Heart right ventricle (tissue), 16 donors: ENCODE measurements around the gene ADGRG3. TPM values are rescaled to one million over a fixed set of nuclear protein-coding genes. Genes with fewer than 3 reads are reported as not detected.

ENCODE experiments used
- ATAC-seq, 8 donors: fragments of 200-7000 bp; cut with Tn5 transposase; one replicate each; pipeline ENCODE4 v1.9.1; 2020; ENCODE audit warnings: mild to moderate bottlenecking in 8 of 8, moderate library complexity in 8 of 8, moderate number of reproducible peaks in 1 of 8
- DNase-seq, 2 donors: peaks; one replicate each; pipeline ENCODE4 v3.0.0-alpha.2; 2020
- H3K27ac ChIP-seq, 10 donors: fragments of 200-600 bp; sonication (generic) in 2 of 10; one replicate each; pipeline versions ENCODE4 v1.5.0 to v1.8.0; 2020 to 2022; ENCODE audit warnings: mild to moderate bottlenecking in 3 of 10
- H3K27me3 ChIP-seq, 7 donors: fragments of 200-600 bp; one replicate each; pipeline ENCODE4 v1.8.0; 2021 to 2022; ENCODE audit warnings: mild to moderate bottlenecking in 2 of 7
- H3K36me3 ChIP-seq, 9 donors: fragments of 200-600 bp; sonication (generic) in 1 of 9; one replicate each; pipeline versions ENCODE4 v1.5.0 to v1.8.0; 2020 to 2022; ENCODE audit warnings: mild to moderate bottlenecking in 2 of 9
- H3K4me1 ChIP-seq, 9 donors: fragments of 200-600 bp; sonication (generic) in 1 of 9; one replicate each; pipeline versions ENCODE4 v1.5.0 to v1.8.0; 2020 to 2022; ENCODE audit warnings: mild to moderate bottlenecking in 4 of 9
- H3K4me3 ChIP-seq, 10 donors: fragments of 200-600 bp; sonication (generic) in 2 of 10; one replicate each; pipeline versions ENCODE4 v1.5.0 to v1.8.0; 2020 to 2022; ENCODE audit warnings: mild to moderate bottlenecking in 7 of 10, moderate library complexity in 2 of 10
- H3K9me3 ChIP-seq, 11 donors: fragments of 200-600 bp in 10 of 11; sonication (generic) in 2 of 11; one replicate each; pipeline versions ENCODE4 v1.5.0 to v1.8.0; 2013 to 2022; ENCODE audit warnings: mild to moderate bottlenecking in 2 of 11, control low read depth in 1 of 11, moderate library complexity in 1 of 11
- WGBS, 2 donors: extraction: QIAGEN DNeasy Blood & Tissue Kit; methylation state at CpG; one replicate each; pipeline ENCODE4 v1.1.7; 2013; ENCODE audit warnings: inconsistent platforms in 1 of 2; 5-methylcytosine and 5-hydroxymethylcytosine counted together
- intact Hi-C, 10 donors: fragments of 100-400 bp; cut with DNase I; formaldehyde crosslinking; loops; one replicate each; pipeline versions ENCODE4 v1.11.1 to v1.14.2; 2022
- polyA plus RNA-seq, 2 donors: library from polyadenylated mRNA; stranded (reverse); fragments of 200-250 nt; gene quantifications; one replicate each; pipeline ENCODE4 v1.2.3, GENCODE V29; 2013
- total RNA-seq, 10 donors: library from RNA; stranded (reverse); fragmentation: NEBNext Ultra II Directional in 3 of 10; extraction: Animal tissue kit (Norgen Biotek cat#: 25700) in 3 of 10; gene quantifications; one replicate each; pipeline versions ENCODE4 v1.2.1 to v1.2.4, GENCODE V29; 2021 to 2023
- TF ChIP-seq, protein P1 (sequence below), 9 donors: fragments of 200-600 bp; sonication (generic) in 2 of 9; IDR thresholded peaks; one replicate each; pipeline versions ENCODE4 v1.5.0 to v1.8.0; 2021 to 2022; ENCODE audit warnings: antibody characterized with exemption in 9 of 9, mild to moderate bottlenecking in 5 of 9, moderate library complexity in 1 of 9
- donor health status: Arrhythmogenic right ventricular cardiomyopathy.
- donor health status: ischemic (EF 13 %, LVEDD 7.1; RV severe dilation, severe dysfunction).
- donor health status: healthy with polysubstance abuse.
- donor health status: DM: no; HTN: yes; CAD: no.
- donor health status: DM: no; HTN: no; CAD: no.
- donor health status: ischemic (EF 25% LVEDD 6.9; RV normal size, moderate dysfunction).
- donor health status: ischemic (EF 25% LVEDD 5.7; RV mildly dilated, moderate dysfunction).
- donor health status: healthy.
- donor health status: DM: yes; HTN: yes; CAD: no.
- donor health status: Ischemic cardiomyopathy.
- donor health status: ischemic (EF 35%, LVEDD 5.7; RV mildly dilated, moderate dysfunction).
- donor health status: nonischemic (EF 11% LVEDD 7.7; RV severe dilation, severe dysfunction).
- donor health status: DM: yes; HTN: yes; CAD: no.
- donor health status: PGD.
- donor health status: ischemic (EF 29% LVEDD 5.4; RV normal size, mild dysfunction).
- donor health status: nonischemic (EF 23%, LVEDD 6.1; RV moderate dilation, normal function).

ADGRG3 gene
- total and polyA plus RNA-seq, 12 donors = 0.22 to 2.4 (median 0.55) TPM; not detected in 2

DNA sequence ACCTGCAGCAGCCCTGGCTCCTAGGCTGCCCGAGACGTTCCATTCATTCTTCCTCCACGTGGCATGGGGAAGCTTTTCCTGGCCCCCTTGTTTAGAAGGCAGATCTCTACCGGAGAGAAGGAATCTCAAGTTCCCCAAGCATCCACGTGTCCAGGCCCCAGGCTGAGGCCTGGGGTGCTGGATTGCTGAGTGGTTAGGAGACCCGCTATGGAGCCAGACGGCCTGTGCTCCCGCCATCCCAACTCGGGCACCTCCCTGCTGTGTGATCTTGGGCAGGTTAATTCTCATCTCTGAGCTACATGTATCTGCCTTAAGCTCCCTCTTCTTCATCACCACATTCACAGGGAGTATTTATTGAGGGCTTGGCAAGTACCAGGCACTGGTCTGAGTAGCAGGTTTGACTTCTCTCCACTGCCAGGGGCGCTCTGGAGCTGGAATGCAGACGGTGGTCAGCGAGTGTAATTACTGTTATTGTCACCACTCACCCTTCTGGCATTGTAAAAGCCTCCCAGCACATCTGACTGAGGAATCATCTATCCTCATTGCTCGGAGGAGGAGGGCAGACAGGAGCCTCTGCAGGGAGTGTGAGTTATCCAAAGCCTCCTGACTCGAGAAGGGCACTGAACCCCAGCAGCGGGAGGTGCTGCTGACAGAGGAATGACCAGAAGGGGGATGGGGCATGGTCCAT lies 40.8 kb upstream of the ADGRG3 start:
- H3K4me1 ChIP-seq = peaks cover 16 to 58% (median 38%) of the 10 kb centered on the region in 9 donors
- 58 to 65% methylated on average over 15 of the region's 15 CpGs for WGBS, 2 donors
- peaks cover 0 to 27% (median 0%) of the 10 kb centered on the region in 7 donors for H3K27me3 ChIP-seq
- ATAC-seq = peak in 4 of 8 donors; percentile 8 to 22 (median 12)
- intact Hi-C loops = no loop called here
- DNase-seq = no peak
- peak overlapping the region in 1 of 10 donors; percentile 63 for H3K4me3 ChIP-seq
- TF ChIP-seq, protein P1, sequence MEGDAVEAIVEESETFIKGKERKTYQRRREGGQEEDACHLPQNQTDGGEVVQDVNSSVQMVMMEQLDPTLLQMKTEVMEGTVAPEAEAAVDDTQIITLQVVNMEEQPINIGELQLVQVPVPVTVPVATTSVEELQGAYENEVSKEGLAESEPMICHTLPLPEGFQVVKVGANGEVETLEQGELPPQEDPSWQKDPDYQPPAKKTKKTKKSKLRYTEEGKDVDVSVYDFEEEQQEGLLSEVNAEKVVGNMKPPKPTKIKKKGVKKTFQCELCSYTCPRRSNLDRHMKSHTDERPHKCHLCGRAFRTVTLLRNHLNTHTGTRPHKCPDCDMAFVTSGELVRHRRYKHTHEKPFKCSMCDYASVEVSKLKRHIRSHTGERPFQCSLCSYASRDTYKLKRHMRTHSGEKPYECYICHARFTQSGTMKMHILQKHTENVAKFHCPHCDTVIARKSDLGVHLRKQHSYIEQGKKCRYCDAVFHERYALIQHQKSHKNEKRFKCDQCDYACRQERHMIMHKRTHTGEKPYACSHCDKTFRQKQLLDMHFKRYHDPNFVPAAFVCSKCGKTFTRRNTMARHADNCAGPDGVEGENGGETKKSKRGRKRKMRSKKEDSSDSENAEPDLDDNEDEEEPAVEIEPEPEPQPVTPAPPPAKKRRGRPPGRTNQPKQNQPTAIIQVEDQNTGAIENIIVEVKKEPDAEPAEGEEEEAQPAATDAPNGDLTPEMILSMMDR (IDR thresholded peaks at IDR 0.05) = peak in 4 of 9 donors; percentile 9 to 37 (median 22)
- H3K36me3 ChIP-seq = no peaks in the 10 kb centered on the region
- no peaks in the 10 kb centered on the region for H3K9me3 ChIP-seq
- H3K27ac ChIP-seq = peak overlapping the region; percentile 72 to 92 (median 84)

GRCh38 chr16:57628008-57628781 lies 39.9 kb upstream of the ADGRG3 start, which contains the start of gene ADGRG1:
Gene ADGRG1 (plus strand): TSS chr16:57628630. CDS start chr16:57650288, 21,658 bp downstream.
- no peaks in the 10 kb centered on the region for H3K9me3 ChIP-seq
- peak within 1 kb of the TSS; percentile 39 to 63 (median 52) for H3K4me3 ChIP-seq
- TF ChIP-seq, protein P1 (IDR thresholded peaks at IDR 0.05) = peak in 5 of 9 donors; percentile 14 to 45 (median 17)
- H3K4me1 ChIP-seq = peaks cover 16 to 61% (median 42%) of the 10 kb centered on the region in 9 donors
- ATAC-seq (peak; percentile 70 to 88 (median 82)), DNase-seq (peak; percentile 74 to 84)
- H3K27ac ChIP-seq = peak within 1 kb of the TSS; percentile 72 to 92 (median 84)
- WGBS, 2 donors = 9 to 15% methylated on average over 31 to 32 of the region's 32 CpGs
- H3K27me3 ChIP-seq = peaks cover 0 to 27% (median 0%) of the 10 kb centered on the region in 7 donors
- intact Hi-C loops = loop anchor here in 3 of 10 donors (1.0 to 2.0 kb wide), 2 partner anchors 18 to 19 kb away; no protein-coding TSS in a partner anchor
- no peaks in the 10 kb centered on the region for H3K36me3 ChIP-seq

GRCh38 chr16:57628783-57629293 lies 39.3 kb upstream of the ADGRG3 start:
- ATAC-seq = peak in 2 of 8 donors; percentile 17
- intact Hi-C loops = loop anchor here in 3 of 10 donors (1.0 to 2.0 kb wide), 2 partner anchors 17 to 18 kb away; no protein-coding TSS in a partner anchor

More at GRCh38 chr16:57628783-57629293, 39.3 kb upstream of the ADGRG3 start:
- no peaks in the 10 kb centered on the region for H3K9me3 ChIP-seq
- WGBS, 2 donors = 63 to 68% methylated on average over 6 to 7 of the region's 7 CpGs
- peaks cover 0 to 27% (median 0%) of the 10 kb centered on the region in 7 donors for H3K27me3 ChIP-seq
- TF ChIP-seq, protein P1 (IDR thresholded peaks at IDR 0.05) = no peak
- peak overlapping the region; percentile 39 to 63 (median 52) for H3K4me3 ChIP-seq
- no peaks in the 10 kb centered on the region for H3K36me3 ChIP-seq
- peak in 1 of 2 donors; percentile 7 for DNase-seq
- H3K4me1 ChIP-seq = peaks cover 16 to 61% (median 46%) of the 10 kb centered on the region in 9 donors
- peak overlapping the region; percentile 72 to 92 (median 84) for H3K27ac ChIP-seq
